Globus pallidus (tissue), 1 donor: ENCODE data around the gene CDH5.

Experiments used
- DNase-seq: peaks from one replicate; pipeline ENCODE4 v3.0.0-alpha.2; 2015; ENCODE audit warnings: low spot score

CDH5 gene

GRCh38 chr16:66391726-66392670 lies 25.5 kb downstream of the CDH5 start:
- no peak for DNase-seq

GRCh38 chr16:66395806-66396555 lies 29.5 kb downstream of the CDH5 start:
- DNase-seq, result no peak

GRCh38 chr16:66397736-66398433 lies 31.4 kb downstream of the CDH5 start:
- DNase-seq, result no peak

- no peak for DNase-seq
Observed at GRCh38 chr16:66399031-66399430, 32.5 kb downstream of the CDH5 start.

GRCh38 chr16:66399930-66400329 lies 33.4 kb downstream of the CDH5 start:
- no peak for DNase-seq

- DNase-seq, result no peak
Observed at GRCh38 chr16:66400503-66401380, 34.3 kb downstream of the CDH5 start.

GRCh38 chr16:66401610-66402009 lies 35.1 kb downstream of the CDH5 start:
- no peak for DNase-seq

GRCh38 chr16:66402166-66402565 lies 35.7 kb downstream of the CDH5 start:
- no peak for DNase-seq

- DNase-seq, result no peak
Observed at GRCh38 chr16:66402591-66403230, 36.2 kb downstream of the CDH5 start.

- DNase-seq, result no peak
Observed at GRCh38 chr16:66403531-66404145, 37.1 kb downstream of the CDH5 start.

- DNase-seq, result no peak
Observed at GRCh38 chr16:66405057-66405783, 38.7 kb downstream of the CDH5 start.

GRCh38 chr16:66406534-66407221 lies 40.2 kb downstream of the CDH5 start:
- DNase-seq, result peak; percentile 65

- DNase-seq, result peak; percentile 20
Observed at GRCh38 chr16:66408163-66409048, 41.9 kb downstream of the CDH5 start.

GRCh38 chr16:66409156-66409555 lies 42.7 kb downstream of the CDH5 start:
- no peak for DNase-seq

- no peak for DNase-seq
Observed at GRCh38 chr16:66412182-66412581, 45.7 kb downstream of the CDH5 start.

- no peak for DNase-seq
Observed at GRCh38 chr16:66414891-66415290, 48.4 kb downstream of the CDH5 start.

GRCh38 chr16:66416136-66416535 lies 49.6 kb downstream of the CDH5 start:
- DNase-seq, result no peak
